ENCODE data around the gene RPS27A.
A peak's percentile ranks its signal among the peaks of the same experiment; 100 is the strongest.
"Not testable (repeated sequence)": the region's sequence is repeated elsewhere in the genome, so short reads cannot be mapped to it uniquely, and the experiment has no call there.

The RPS27A gene

GRCh38 chr2:55232084-55232862 lies at the start of gene RPS27A, which contains the start of gene CLHC1:
TSS of gene RPS27A (plus strand) at chr2:55232688. CDS start at chr2:55232825, 137 bp downstream.
TSS of gene CLHC1 (minus strand) at chr2:55232293. CDS start at chr2:55222411, 9,882 bp downstream.
- peak in 55 of 56 donors; percentile 38 to 93 (median 85) for DNase-seq

- DNase-seq: not testable (repeated sequence)
Measured at GRCh38 chr2:55186837-55187236, 45.7 kb upstream of the RPS27A start.

DNA sequence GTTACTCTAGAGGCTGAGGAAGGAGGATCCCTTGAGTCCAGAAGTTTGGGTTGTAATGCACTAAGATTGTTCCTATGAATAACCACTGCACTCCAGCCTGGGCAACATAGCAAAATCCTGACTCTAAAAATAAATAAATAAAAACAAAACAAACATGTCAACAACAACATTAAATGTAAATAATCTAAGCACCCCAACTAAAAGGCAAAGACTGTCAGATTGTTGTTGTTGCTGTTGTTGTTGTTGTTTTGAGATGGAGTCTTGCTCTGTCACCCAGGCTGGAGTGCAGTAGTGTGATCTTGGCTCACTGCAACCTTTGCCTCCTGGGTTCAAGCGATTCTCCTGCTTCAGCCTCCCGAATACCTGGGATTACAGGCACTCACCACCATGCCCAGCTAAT lies 40.6 kb upstream of the RPS27A start:
- not testable (repeated sequence) for DNase-seq

- no peak for DNase-seq
Measured at GRCh38 chr2:55196526-55196925, 36.0 kb upstream of the RPS27A start.

GRCh38 chr2:55200416-55200815 lies 32.1 kb upstream of the RPS27A start:
- DNase-seq: no peak

DNA sequence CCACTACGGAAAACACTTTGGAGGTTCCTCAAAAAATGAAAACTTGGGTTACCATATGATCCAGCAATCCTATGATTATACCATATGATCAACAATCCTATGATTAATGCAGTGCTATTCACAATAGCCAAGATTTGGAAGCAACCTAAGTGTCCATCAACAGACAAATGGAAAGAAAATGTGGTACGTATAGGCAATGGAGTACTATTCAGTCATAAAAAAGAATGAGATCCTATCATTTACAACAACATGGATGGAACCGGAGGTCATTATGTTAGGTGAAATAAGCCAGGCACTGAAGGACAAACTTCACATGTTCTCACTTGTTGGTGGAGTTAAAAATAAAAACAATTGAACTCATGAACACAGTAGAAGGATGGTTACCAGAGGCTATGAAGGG lies 28.0 kb upstream of the RPS27A start:
- no peak for DNase-seq

DNA sequence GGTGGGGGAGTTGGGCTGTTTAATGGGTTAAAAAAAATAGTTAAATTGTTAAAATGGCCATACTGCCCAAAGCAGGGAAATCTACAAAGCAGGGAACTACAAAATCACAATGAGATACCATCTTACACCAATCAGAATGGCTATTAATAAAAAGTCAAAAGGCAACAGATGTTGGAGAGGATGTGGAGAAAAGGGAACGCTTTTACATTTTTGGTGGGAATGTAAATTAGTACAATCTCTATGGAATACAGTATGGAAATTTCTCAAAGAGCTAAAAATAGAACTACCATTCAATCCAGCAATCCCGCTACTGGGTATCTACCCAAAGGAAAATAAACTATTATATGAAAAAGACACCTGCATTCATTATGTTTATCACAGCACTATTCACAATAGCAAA lies 27.5 kb upstream of the RPS27A start:
- DNase-seq: no peak

DNA sequence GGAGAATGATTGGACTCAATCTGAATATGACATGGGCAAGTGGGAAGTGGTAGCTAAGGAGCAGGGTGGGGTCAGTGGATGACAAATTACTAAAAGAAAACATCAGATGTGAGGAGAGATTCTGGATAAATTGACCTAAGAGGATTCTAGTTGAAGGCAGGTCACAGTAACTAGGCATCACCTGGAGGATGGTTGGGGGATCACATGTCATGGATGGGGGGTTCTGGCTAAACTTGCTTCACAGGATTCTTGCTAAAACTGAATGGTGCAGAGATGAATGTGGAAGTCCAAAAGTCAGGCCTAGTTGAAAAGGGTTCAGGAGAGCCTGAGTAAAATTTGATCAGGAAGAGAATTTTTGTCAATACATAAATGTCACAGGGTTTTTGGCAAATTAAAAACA lies 18.7 kb upstream of the RPS27A start:
- DNase-seq: no peak

GRCh38 chr2:55223958-55224760 lies 8.3 kb upstream of the RPS27A start:
- DNase-seq: peak in 1 of 56 donors; percentile 7

DNA sequence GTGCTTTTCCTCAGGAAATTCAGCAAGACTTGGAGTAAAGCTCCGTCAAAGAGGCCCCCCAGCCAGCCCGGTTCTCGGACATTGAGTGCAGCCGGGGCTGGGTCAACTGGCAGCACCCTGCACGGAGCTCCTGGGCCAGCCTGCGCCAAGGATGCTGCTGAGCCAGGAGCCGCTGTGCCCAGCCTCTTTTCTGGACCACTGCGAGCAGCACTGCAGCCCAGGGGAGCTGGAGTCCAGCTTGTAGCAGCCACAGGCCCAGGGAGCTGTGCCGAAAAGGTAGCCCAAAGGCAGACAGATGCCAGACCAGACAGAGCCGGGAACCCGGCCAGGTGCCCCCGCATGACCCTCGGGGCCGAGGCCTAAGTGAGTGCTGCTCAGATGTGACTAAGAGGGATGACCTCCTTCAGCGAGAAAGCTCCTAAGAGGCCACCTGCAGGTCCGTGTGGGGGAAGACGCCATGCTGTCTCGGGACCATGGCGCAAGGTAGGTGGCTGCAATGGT lies 7.7 kb upstream of the RPS27A start:
- DNase-seq: peak in 1 of 56 donors; percentile 38

DNA sequence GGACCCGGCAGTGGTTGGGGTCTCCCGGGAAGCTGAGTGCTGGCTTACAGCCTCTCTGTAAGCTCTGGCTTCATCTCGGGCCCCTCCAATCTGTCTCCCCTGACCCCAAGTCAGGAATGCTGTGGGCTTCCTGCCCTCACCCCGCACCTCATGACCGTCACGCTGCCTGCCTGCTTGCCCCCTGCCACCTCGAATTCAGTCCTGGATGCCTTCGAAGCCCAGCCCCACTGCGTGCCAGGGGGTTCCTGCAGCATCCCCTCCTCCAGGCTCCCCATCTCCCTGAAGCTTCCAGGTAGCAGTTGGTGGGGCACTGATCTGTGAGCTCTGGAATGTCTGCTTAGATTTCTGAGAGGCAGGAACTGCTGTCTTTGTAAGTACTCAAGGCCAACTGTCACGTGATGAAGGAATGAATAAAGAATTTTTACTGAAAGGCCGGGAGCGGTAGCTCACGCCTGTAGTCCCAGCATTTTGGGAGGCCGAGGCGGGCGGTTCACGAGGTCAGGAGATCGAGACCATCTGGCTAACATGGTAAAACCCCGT lies 6.9 kb upstream of the RPS27A start:
- DNase-seq: no peak

DNA sequence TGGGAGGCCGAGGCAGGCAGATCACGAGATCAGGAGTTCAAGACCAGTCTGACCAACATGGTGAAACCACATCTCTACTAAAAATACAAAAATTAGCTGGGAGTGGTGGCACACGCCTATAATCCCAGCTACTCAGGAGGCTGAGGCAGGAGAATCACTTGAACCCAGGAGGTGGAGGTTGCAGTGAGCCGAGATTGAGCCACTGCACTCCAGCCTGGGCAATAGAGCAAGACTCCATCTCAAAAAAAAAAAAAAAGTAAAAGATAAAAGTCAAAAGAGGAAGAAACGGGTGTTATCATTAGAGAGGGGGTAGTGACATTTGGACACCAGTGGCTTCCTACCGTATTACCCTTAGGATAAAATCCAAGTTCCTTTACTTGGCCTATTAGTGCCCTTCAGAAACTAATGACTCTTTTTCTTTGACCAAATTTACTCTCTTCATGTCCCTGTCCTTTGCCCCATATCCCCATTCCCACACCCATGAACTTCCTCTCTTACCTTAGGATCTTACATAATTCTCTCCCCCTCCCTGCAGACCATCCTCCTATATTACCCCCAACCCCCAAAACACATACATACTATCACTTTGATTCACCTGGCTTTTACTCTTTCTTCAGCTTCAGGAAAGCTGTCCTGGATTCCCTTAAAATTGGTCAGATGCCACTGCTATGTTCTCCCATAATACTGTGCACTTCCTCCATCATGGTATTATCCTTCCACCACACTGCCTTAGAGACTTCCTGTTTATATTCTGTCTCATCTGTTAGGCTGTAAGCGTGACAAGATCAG lies 4.9 kb upstream of the RPS27A start:
- DNase-seq: not testable (repeated sequence)

DNA sequence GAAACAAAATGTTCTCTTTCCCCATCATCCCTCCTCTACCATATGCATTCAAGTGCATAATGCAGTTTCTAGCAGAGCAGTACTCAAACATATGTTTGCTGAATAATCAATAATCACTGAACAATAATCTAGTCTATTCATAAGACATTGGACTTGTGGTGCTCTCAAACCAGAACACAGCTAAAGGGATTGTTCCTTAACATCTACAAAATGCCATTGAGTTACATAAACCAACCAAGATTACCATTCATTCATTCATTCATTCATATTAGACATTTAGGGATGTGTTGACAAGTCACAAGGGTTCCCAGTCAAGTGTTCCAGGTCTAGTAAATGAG lies 4.3 kb upstream of the RPS27A start:
- DNase-seq: no peak

DNA sequence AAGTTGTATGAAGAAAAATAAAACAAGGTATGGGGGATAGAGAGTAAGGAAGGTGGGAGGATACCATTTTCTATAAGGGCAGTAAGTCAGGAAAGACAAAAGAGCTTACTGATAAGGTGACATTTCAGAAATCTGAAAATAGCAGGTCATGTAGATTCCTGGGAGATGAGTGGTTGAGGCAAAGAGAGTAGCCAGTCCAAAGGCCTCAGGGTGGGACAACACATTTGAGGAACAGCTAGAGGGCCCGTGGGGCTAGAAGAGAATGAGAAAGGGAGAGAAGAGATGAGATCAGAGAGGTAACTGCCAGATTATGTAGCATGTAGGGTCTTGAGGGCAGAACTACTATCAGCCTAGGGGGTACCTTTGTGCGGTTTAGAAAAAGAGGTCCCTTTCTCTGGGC lies 3.3 kb upstream of the RPS27A start:
- DNase-seq: no peak

GRCh38 chr2:55230551-55230950 lies 1.9 kb upstream of the RPS27A start:
- DNase-seq: no peak

GRCh38 chr2:55231546-55232083 lies 873 bp upstream of the RPS27A start:
- DNase-seq: peak in 2 of 56 donors; percentile 20 to 26

DNA sequence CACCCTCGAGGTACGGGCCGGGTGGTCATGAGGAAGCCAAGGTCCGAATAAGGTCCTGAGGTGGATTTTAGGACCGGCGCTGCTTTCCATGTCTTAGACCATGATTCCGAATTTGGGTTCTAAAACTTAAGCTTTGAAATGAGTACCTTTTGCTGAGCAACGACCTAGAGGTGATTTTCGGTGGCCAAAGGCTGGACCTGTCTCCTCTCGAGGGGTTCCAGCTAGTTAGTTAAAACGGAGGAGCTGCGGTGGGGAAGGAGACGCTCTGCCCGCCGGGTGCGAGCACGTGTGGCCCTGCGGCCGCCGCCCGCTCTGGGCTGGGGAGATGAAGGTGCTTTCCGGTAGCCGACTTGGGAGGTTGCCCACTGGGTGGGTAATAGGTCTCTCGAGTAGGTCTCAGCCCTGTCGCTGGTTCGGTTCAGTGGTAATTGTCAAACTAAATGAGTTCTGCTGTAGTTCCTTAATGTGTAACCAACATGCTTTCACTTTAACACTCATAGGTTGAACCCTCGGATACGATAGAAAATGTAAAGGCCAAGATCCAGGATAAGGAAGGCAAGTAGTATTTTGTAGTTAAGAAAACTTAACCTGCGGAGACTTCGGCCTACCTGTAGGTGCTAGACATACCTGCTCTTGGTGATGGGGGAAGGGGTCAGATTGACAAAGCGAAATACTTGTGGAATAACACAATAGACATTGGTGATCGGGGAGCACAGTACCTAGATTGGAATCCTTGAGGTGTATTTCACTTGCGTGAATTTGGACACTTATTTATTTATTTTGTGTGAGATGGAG lies 572 bp downstream of the RPS27A start:
- DNase-seq: peak in 5 of 56 donors; percentile 4 to 30 (median 7)

DNA sequence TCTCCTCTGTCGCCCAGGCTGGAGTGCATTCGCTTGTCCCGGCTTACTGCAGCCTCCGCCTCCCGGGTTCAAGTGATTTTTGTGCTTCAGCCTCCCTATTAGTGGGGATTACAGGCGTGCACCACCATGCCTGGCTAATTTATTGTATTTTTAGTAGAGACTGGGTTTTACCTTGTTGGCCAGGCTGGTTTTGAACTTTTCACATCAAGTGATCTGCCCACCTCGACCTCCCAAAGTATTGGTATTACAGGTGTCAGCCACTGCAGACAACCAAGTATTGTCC lies 1.1 kb downstream of the RPS27A start:
- no peak for DNase-seq

DNA sequence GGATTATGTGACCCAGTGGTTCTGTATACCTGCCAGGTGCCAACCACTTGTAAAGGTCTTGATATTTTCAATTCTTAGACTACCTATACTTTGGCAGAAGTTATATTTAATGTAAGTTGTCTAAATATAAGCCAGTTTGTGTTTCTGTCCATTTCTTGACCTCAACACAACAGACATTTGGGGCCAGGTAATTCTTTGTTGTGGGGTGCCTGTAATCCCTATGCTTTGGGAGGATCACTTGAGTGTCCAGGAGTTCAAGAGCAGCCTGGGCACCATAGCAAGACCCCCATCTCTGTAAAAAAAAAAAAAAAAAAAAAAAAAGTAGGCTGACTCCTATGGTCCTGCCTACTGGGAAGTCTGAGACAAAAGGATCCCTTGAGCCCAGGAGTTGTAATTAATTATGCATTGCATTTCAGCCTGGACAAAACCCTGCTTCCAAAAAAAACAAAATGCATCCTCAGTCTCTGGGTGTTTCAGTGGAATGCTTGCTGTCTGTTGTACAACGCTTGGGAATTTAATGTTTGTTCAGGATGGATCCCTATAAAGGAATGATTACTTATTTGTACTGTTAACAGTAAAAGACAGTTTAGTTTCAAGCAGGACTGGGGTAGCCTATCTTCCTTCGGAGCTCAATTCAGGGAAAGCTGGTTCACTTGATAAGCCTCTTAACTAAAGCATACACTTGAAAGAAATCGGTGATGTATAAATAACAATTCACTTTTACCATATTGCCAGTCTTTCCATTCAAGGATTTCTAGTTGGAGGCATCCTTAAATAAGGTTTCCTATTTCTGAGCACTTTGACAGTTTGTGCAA lies 3.4 kb downstream of the RPS27A start:
- DNase-seq: no peak

Data from nucleus accumbens (tissue), 56 donors.